ENCODE measurements around the gene EFEMP2. TPM values are rescaled to one million over a fixed set of nuclear protein-coding genes. Genes with fewer than 3 reads are reported as not detected.

The EFEMP2 gene
- total RNA-seq, 6 experiments from 2014 or later, result 5.1 to 13.9 (median 7.8) TPM

GRCh38 chr11:65854161-65854592 is 18.4 kb downstream of the EFEMP2 start:
- DNase-seq (no peak), ATAC-seq (no peak)
- Histone ChIP-seq H3K36me3 (peaks cover 6 to 38% (median 21%) of the 10 kb centered on the region in 4 donors), H3K4me3 (no peak overlapping the region), H3K27me3 (no peaks in the 10 kb centered on the region), H3K27ac (no peak overlapping the region), H3K9me3 (no peaks in the 10 kb centered on the region), H3K4me1 (peaks cover 0 to 16% (median 4%) of the 10 kb centered on the region in 4 donors)
- TF ChIP-seq POLR2A (IDR thresholded peaks at IDR 0.05) (no peak), CTCF (IDR thresholded peaks at IDR 0.05) (no peak)
- intact Hi-C loops (cut with DNase I), result no loop called here
- 87% methylated on average over 3 of the region's 4 CpGs for WGBS (ENCODE audit: insufficient coverage, low coverage, low lambda C conversion rate, missing lambda C conversion rate)

GRCh38 chr11:65853246-65853979 is 19.2 kb downstream of the EFEMP2 start:
- Histone ChIP-seq H3K36me3 (peaks cover 6 to 38% (median 21%) of the 10 kb centered on the region in 4 donors), H3K27ac (no peak overlapping the region), H3K9me3 (no peaks in the 10 kb centered on the region), H3K27me3 (no peaks in the 10 kb centered on the region), H3K4me1 (peaks cover 0 to 9% (median 4%) of the 10 kb centered on the region in 4 donors), H3K4me3 (no peak overlapping the region)
- no peak for TF ChIP-seq CTCF (IDR thresholded peaks at IDR 0.05)
- no peak for TF ChIP-seq POLR2A (IDR thresholded peaks at IDR 0.05)
- 100% methylated on average over 2 of the region's 6 CpGs for WGBS (ENCODE audit: insufficient coverage, low coverage, low lambda C conversion rate, missing lambda C conversion rate)
- intact Hi-C loops (cut with DNase I), result no loop called here
- ATAC-seq (no peak), DNase-seq (no peak)

DNA sequence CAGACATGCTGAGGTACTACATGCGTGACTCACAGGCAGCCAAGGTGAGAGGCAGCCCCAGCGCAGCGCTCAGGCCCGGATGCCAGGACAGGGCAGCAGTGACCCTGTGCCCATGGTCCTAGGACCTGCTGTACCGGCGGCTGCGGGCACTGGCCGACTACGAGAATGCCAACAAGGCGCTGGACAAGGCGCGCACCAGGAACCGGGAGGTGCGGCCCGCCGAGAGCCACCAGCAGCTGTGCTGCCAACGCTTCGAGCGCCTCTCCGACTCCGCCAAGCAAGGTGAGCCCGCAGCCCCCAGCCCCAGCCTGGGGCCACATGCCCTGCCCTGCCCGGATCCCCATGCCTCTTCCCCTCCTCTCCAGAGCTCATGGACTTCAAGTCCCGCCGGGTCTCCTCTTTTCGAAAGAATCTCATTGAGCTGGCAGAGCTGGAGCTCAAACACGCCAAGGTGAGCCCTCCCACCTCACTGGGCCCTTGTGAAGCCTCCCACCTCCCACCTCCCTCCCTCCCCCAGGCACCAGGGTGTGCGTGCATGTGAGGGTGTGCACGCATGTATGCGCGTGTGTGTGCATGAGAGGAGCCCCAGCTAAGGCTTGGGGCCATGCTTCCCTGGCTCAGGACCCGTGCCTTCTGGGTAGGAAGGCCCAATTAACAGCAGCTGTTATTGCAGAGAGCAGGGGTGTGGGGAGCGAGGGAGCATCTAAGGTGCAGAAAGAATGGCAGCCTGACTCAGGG is 19.9 kb downstream of the EFEMP2 start:
- Histone ChIP-seq H3K27ac (no peak overlapping the region), H3K4me3 (no peak overlapping the region), H3K36me3 (peaks cover 6 to 38% (median 21%) of the 10 kb centered on the region in 4 donors), H3K9me3 (no peaks in the 10 kb centered on the region), H3K27me3 (no peaks in the 10 kb centered on the region), H3K4me1 (peaks cover 0 to 9% (median 4%) of the 10 kb centered on the region in 4 donors)
- ATAC-seq, result no peak
- TF ChIP-seq POLR2A (IDR thresholded peaks at IDR 0.05) (no peak), CTCF (IDR thresholded peaks at IDR 0.05) (no peak)
- peak in 1 of 3 donors; percentile 55 for DNase-seq
- intact Hi-C loops (cut with DNase I), result no loop called here
- 88% methylated on average over 6 of the region's 33 CpGs for WGBS (ENCODE audit: insufficient coverage, low coverage, low lambda C conversion rate, missing lambda C conversion rate)

DNA sequence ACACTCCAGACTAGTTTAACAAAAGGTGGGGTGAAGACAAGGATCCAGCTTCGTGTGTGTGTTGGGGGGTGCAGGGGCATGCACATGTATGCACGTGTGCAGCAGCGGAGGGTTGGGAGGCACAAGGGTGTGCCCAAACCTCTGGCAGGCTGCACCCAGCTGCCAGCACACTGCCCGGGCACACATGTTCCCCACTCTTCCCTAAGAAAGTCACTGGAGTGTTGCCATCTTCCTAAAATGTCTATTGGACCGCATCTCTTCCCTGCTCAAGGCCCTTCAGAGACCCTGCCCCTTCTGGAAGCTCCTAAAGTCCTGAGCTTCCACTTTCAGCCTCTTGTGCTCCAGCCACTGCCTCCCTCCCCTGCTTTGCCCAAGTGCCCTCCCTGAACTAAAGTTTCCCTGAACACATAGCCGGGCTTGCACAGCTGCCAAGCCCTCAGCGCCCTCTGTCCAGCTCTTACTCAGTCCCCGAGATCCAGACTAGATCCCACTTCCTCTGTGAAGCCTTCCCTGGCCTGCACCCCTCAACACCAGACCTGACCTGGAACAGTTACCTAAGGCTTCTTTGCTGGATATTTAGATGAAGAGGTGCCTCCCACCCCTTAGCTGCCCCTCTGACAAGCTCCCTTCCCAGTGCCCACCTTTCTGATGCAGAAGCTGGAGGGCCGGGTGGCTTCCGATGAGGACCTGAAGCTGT is 20.6 kb downstream of the EFEMP2 start:
- intact Hi-C loops (cut with DNase I), result no loop called here
- TF ChIP-seq POLR2A (IDR thresholded peaks at IDR 0.05), result no peak
- no peak for TF ChIP-seq CTCF (IDR thresholded peaks at IDR 0.05)
- H3K4me1 ChIP-seq, result peaks cover 0 to 9% (median 4%) of the 10 kb centered on the region in 4 donors
- 86% methylated on average over 3 of the region's 10 CpGs for WGBS (ENCODE audit: insufficient coverage, low coverage, low lambda C conversion rate, missing lambda C conversion rate)
- H3K27me3 ChIP-seq, result no peaks in the 10 kb centered on the region
- ATAC-seq, result peak in 1 of 4 donors; percentile 3
- no peaks in the 10 kb centered on the region for H3K9me3 ChIP-seq
- no peak for DNase-seq
- peaks cover 6 to 38% (median 21%) of the 10 kb centered on the region in 4 donors for H3K36me3 ChIP-seq
- no peak overlapping the region for H3K27ac ChIP-seq
- no peak overlapping the region for H3K4me3 ChIP-seq
